Measurements from ENCODE around the gene NEU4. TPM values are rescaled to one million over a fixed set of nuclear protein-coding genes. Genes with fewer than 3 reads are reported as not detected.

Gene NEU4
- total RNA-seq, 2 experiments from 2014 or later, result 0.84 TPM; not detected in 1

- H3K9me3 ChIP-seq (ENCODE audit: low read length), result peaks cover 13% of the 10 kb centered on the region; the same call in 1 of the 2 replicates
- H3K4me3 ChIP-seq (ENCODE audit: low read depth, low read length, poor library complexity, severe bottlenecking), result no peak overlapping the region
- no peak overlapping the region for H2AFZ ChIP-seq (ENCODE audit: low read length)
- H3K4me1 ChIP-seq (ENCODE audit: insufficient read depth, low read length, poor library complexity, severe bottlenecking), result peaks cover 14% of the 10 kb centered on the region
- no TSS peak for BruUV-seq (replicated peaks)
- intact Hi-C loops (cut with micrococcal nuclease; ENCODE audit: unreplicated experiment), result no loop called here
- H3K79me2 ChIP-seq (ENCODE audit: insufficient read depth, low read depth, low read length), result no peaks in the 10 kb centered on the region
- no peaks in the 10 kb centered on the region for H4K20me1 ChIP-seq (ENCODE audit: insufficient read depth, low read length)
- no peaks in the 10 kb centered on the region for H3K9me2 ChIP-seq (ENCODE audit: insufficient read depth, low read length)
- H3K36me3 ChIP-seq (ENCODE audit: insufficient read depth, low read length), result no peaks in the 10 kb centered on the region
- ChIA-PET CTCF (ENCODE audit: unreplicated experiment) (no interaction called here), POLR2A (no interaction called here)
- no peak overlapping the region for H3K4me2 ChIP-seq (ENCODE audit: low read length)
- no peak overlapping the region for H3K27ac ChIP-seq (ENCODE audit: low read depth, low read length, poor library complexity, severe bottlenecking)
- no peak for TF ChIP-seq EZH2phosphoT487 (IDR thresholded peaks at IDR 0.05; ENCODE audit: borderline replicate concordance, low read depth, low read length)
- no peak for TF ChIP-seq CTCF (conservative IDR thresholded peaks at IDR 0.05; ENCODE audit: low read length)
- no peak for DNase-seq (ENCODE audit: low spot score)
Measured at GRCh38 chr2:241863536-241863954, 54.6 kb downstream of the NEU4 start.

- H3K36me3 ChIP-seq (ENCODE audit: insufficient read depth, low read length), result no peaks in the 10 kb centered on the region
- H3K27ac ChIP-seq (ENCODE audit: low read depth, low read length, poor library complexity, severe bottlenecking), result no peak overlapping the region
- no peaks in the 10 kb centered on the region for H4K20me1 ChIP-seq (ENCODE audit: insufficient read depth, low read length)
- no peak overlapping the region for H2AFZ ChIP-seq (ENCODE audit: low read length)
- ChIA-PET POLR2A (no interaction called here), CTCF (ENCODE audit: unreplicated experiment) (no interaction called here)
- BruUV-seq (replicated peaks), result no TSS peak
- H3K9me2 ChIP-seq (ENCODE audit: insufficient read depth, low read length), result no peaks in the 10 kb centered on the region
- TF ChIP-seq EZH2phosphoT487 (IDR thresholded peaks at IDR 0.05; ENCODE audit: borderline replicate concordance, low read depth, low read length), result no peak
- TF ChIP-seq CTCF (conservative IDR thresholded peaks at IDR 0.05; ENCODE audit: low read length), result no peak
- H3K79me2 ChIP-seq (ENCODE audit: insufficient read depth, low read depth, low read length), result no peaks in the 10 kb centered on the region
- no peak overlapping the region for H3K4me2 ChIP-seq (ENCODE audit: low read length)
- intact Hi-C loops (cut with micrococcal nuclease; ENCODE audit: unreplicated experiment), result no loop called here
- H3K4me3 ChIP-seq (ENCODE audit: low read depth, low read length, poor library complexity, severe bottlenecking), result no peak overlapping the region
- H3K4me1 ChIP-seq (ENCODE audit: insufficient read depth, low read length, poor library complexity, severe bottlenecking), result peaks cover 10% of the 10 kb centered on the region
- peaks cover 13% of the 10 kb centered on the region; the same call in 1 of the 2 replicates for H3K9me3 ChIP-seq (ENCODE audit: low read length)
- DNase-seq (ENCODE audit: low spot score), result no peak
Measured at GRCh38 chr2:241864168-241864849, 55.3 kb downstream of the NEU4 start.

- no peaks in the 10 kb centered on the region for H3K9me2 ChIP-seq (ENCODE audit: insufficient read depth, low read length)
- H3K79me2 ChIP-seq (ENCODE audit: insufficient read depth, low read depth, low read length), result no peaks in the 10 kb centered on the region
- H3K4me2 ChIP-seq (ENCODE audit: low read length), result no peak overlapping the region
- H3K27ac ChIP-seq (ENCODE audit: low read depth, low read length, poor library complexity, severe bottlenecking), result no peak overlapping the region
- no peaks in the 10 kb centered on the region for H3K36me3 ChIP-seq (ENCODE audit: insufficient read depth, low read length)
- H3K9me3 ChIP-seq (ENCODE audit: low read length), result peaks cover 13% of the 10 kb centered on the region; the same call in 1 of the 2 replicates
- CTCF ChIA-PET (ENCODE audit: unreplicated experiment), result no interaction called here
- H3K4me3 ChIP-seq (ENCODE audit: low read depth, low read length, poor library complexity, severe bottlenecking), result no peak overlapping the region
- no peak for DNase-seq (ENCODE audit: low spot score)
- BruUV-seq (replicated peaks), result no TSS peak
- H3K4me1 ChIP-seq (ENCODE audit: insufficient read depth, low read length, poor library complexity, severe bottlenecking), result peaks cover 4% of the 10 kb centered on the region
- H2AFZ ChIP-seq (ENCODE audit: low read length), result no peak overlapping the region
- POLR2A ChIA-PET, result no interaction called here
- no peaks in the 10 kb centered on the region for H4K20me1 ChIP-seq (ENCODE audit: insufficient read depth, low read length)
- TF ChIP-seq CTCF (conservative IDR thresholded peaks at IDR 0.05; ENCODE audit: low read length) (no peak), EZH2phosphoT487 (IDR thresholded peaks at IDR 0.05; ENCODE audit: borderline replicate concordance, low read depth, low read length) (no peak)
- intact Hi-C loops (cut with micrococcal nuclease; ENCODE audit: unreplicated experiment), result no loop called here
Measured at GRCh38 chr2:241864850-241865213, 55.8 kb downstream of the NEU4 start.

Measured in OCI-LY7 (cell line).